ENCODE results near the gene EPN3.

The EPN3 gene

DNA sequence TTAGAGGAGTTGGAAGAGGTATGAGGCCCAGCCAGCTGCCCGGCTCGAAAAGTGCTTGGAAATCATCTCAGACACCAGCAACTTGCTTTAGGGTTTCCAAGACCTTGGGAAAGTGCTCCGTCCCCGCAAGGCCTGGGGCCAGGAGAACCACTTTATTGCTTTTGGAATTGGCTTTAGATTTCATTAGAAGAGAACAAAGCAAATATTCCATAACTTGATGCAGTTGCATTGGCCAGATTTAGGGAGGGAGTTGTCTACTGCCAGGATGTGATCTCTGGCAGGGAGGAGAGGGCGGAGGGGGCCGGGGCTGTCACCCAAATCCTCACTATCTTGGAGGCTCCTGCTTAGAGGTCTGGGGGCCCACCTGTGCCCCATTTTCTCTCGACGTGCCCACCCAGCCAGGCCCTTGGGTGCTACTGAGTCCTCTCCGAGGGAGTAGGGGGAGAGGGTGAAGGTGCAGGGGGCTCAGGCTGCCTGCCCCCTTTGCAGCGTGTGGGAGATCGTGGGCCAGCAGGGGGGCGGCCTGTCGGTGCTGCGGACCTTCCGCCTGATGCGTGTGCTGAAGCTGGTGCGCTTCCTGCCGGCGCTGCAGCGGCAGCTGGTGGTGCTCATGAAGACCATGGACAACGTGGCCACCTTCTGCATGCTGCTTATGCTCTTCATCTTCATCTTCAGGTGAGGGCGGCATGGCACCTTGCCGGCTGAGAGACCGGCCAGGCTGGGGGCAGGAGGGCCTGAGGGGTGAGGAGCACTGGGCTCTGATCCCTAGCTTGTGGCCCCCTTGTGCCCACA, 58.6 kb downstream of the EPN3 start:
- no peak for DNase-seq (ENCODE audit: low read depth)

DNA sequence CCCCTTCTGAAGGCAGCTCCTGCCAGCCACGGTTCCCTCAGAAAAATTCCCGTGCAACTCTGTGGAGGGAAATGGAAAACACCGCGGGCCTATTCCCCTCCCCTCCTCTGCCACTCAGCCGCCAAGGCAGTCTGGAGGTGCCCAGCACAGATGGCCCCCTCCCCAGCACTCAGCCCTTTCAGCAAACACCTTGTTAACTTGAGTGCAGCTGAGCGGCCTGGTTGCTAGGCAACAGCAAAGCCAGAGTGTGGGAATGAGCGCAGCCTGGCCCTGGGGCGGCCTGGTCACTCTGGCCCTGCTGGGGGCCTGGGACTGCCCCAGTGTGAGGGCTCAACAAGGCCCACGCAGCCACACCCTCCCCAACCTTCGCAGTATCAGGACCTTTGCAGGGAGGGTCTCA, 60.8 kb downstream of the EPN3 start:
- DNase-seq (ENCODE audit: low read depth) = no peak
